ENCODE data around the gene CRYBA1.
"Not testable (repeated sequence)": the region's sequence is repeated elsewhere in the genome, so short reads cannot be mapped to it uniquely, and the experiment has no call there.

CRYBA1 gene

GRCh38 chr17:29238133-29238850 lies 8.4 kb upstream of the CRYBA1 start:
- DNase-seq, result no peak

GRCh38 chr17:29240477-29240876 lies 6.2 kb upstream of the CRYBA1 start:
- DNase-seq, result no peak

- DNase-seq, result no peak
Measured at GRCh38 chr17:29240968-29241963, 5.4 kb upstream of the CRYBA1 start.

- no peak for DNase-seq
Measured at GRCh38 chr17:29242051-29242450, 4.6 kb upstream of the CRYBA1 start.

- no peak for DNase-seq
Measured at GRCh38 chr17:29242790-29243189, 3.9 kb upstream of the CRYBA1 start.

- DNase-seq, result no peak
Measured at GRCh38 chr17:29243792-29244191, 2.9 kb upstream of the CRYBA1 start.

- no peak for DNase-seq
Measured at GRCh38 chr17:29245401-29245800, 1.3 kb upstream of the CRYBA1 start.

- no peak for DNase-seq
Measured at GRCh38 chr17:29247219-29247618, 560 bp downstream of the CRYBA1 start.

- no peak for DNase-seq
Measured at GRCh38 chr17:29248845-29249244, 2.2 kb downstream of the CRYBA1 start.

- no peak for DNase-seq
Measured at GRCh38 chr17:29250666-29251065, 4.0 kb downstream of the CRYBA1 start.

- no peak for DNase-seq
Measured at GRCh38 chr17:29251184-29251583, 4.5 kb downstream of the CRYBA1 start.

GRCh38 chr17:29252101-29252791 lies 5.6 kb downstream of the CRYBA1 start:
- no peak for DNase-seq

- DNase-seq, result no peak
Measured at GRCh38 chr17:29253037-29253436, 6.4 kb downstream of the CRYBA1 start.

- DNase-seq, result no peak
Measured at GRCh38 chr17:29255926-29256522, 9.4 kb downstream of the CRYBA1 start.

GRCh38 chr17:29256735-29257466 lies 10.2 kb downstream of the CRYBA1 start:
- DNase-seq, result no peak

GRCh38 chr17:29257756-29258155 lies 11.1 kb downstream of the CRYBA1 start:
- no peak for DNase-seq

- no peak for DNase-seq
Measured at GRCh38 chr17:29263916-29264315, 17.3 kb downstream of the CRYBA1 start.

GRCh38 chr17:29271980-29272379 lies 25.3 kb downstream of the CRYBA1 start:
- DNase-seq, result not testable (repeated sequence)

GRCh38 chr17:29273924-29274323 lies 27.3 kb downstream of the CRYBA1 start:
- DNase-seq, result no peak

GRCh38 chr17:29278692-29279091 lies 32.0 kb downstream of the CRYBA1 start:
- DNase-seq, result no peak

GRCh38 chr17:29279397-29280070 lies 32.9 kb downstream of the CRYBA1 start:
- DNase-seq, result no peak

GRCh38 chr17:29283496-29283895 lies 36.8 kb downstream of the CRYBA1 start:
- no peak for DNase-seq
